ENCODE results near the gene POR.
"Not testable (repeated sequence)": the region's sequence is repeated elsewhere in the genome, so short reads cannot be mapped to it uniquely, and the experiment has no call there.

POR gene

DNA sequence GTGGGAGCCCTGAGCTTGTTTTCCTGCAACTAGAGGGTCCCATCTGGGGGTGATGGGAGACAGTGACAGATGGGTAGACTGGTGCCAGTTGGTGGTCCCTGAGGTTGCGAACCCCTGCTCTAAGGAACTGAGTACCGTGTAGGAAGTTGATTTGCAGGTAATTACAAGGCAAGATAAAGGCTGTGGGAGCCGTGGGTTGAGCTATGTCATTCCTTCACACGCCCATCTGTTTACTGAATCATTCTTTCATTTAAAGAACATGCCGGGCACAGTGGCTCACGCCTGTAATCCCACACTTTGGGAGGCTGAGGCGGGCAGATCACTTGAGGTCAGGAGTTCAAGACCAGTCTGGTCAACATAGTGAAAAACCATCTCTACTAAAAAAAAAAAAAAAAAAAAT is 23.7 kb upstream of the POR start:
- peaks cover 13% of the 10 kb centered on the region for H3K4me1 ChIP-seq (ENCODE audit: insufficient read depth, low read length)
- H3K36me3 ChIP-seq (ENCODE audit: insufficient read depth, low read length) = peaks cover 24% of the 10 kb centered on the region

DNA sequence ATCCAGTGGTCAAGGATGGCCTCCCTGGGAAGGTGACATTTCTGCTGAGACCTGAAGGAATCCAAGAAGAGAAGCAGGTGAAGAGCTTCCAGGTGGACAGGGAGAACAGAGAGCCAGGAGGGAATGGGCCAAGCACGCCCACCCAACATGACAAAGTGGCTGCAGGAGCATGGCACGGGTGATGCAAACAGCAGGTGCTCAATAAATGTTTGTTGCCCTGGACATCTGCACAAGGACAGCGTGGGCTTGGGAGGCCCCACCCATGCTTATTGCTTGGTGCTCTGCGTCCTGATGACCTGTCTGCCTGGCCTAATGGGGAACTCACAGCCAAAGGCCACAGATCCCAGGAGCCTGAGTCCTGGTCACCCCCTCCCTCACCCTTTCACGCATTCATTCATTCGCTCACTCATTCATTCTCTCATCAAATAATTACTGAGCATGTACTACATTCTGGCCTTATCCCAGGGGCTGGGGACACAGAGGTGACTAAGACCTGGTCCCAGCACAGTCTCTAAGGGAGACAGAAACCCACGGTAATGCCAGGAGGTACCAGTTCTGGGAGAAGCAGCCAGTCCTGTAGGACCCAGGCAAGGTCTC is 23.0 kb upstream of the POR start:
- Histone ChIP-seq H3K36me3 (ENCODE audit: insufficient read depth, low read length) (peaks cover 19% of the 10 kb centered on the region), H3K9me3 (ENCODE audit: low read length) (no peaks in the 10 kb centered on the region), H3K4me3 (ENCODE audit: low read length) (no peak overlapping the region), H2AFZ (ENCODE audit: low read depth, low read length) (no peak overlapping the region), H3K4me1 (ENCODE audit: insufficient read depth, low read length) (peaks cover 13% of the 10 kb centered on the region), H3K27me3 (ENCODE audit: insufficient read depth, low read length) (no peaks in the 10 kb centered on the region)

More for the DNA sequence above, 23.7 kb upstream of the POR start:
- not testable (repeated sequence) for H3K4me3 ChIP-seq (ENCODE audit: low read length); H3K9me3 ChIP-seq (ENCODE audit: low read length); H3K27me3 ChIP-seq (ENCODE audit: insufficient read depth, low read length); H2AFZ ChIP-seq (ENCODE audit: low read depth, low read length)

DNA sequence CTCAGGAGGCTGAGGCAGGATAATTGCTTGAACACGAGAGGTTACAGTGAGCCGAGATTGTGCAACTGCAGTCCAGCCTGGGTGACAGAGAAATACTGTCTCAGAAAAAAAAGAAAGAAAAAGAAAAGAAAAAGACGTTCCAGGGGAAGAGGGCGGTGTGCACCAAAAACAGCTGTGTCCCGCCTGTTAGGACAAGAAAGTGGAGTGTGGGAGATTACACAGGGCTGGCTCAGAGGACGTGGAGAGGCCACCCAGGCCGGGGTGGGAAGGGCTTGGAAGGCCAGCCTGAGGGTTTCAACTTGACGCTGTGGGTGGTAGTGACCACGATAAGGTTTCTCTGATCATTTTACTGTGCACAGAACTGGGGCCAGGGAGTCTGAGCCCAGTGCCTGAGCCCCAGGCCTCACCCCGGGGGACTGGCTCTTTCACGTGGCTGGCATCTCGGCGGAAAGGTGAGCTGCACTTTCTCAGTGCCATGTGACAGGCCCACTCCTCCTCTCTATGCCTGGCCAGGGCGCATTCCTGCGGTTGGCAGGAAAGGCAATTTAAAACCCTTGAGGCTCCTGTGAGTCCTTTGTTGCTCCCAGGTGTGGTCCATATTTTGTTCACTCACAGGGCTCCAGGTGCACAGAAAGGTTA is 22.2 kb upstream of the POR start:
- peaks cover 13% of the 10 kb centered on the region for H3K36me3 ChIP-seq (ENCODE audit: insufficient read depth, low read length)
- H2AFZ ChIP-seq (ENCODE audit: low read depth, low read length) = no peak overlapping the region
- no peaks in the 10 kb centered on the region for H3K27me3 ChIP-seq (ENCODE audit: insufficient read depth, low read length)
- H3K9me3 ChIP-seq (ENCODE audit: low read length) = no peaks in the 10 kb centered on the region
- H3K4me1 ChIP-seq (ENCODE audit: insufficient read depth, low read length) = peaks cover 13% of the 10 kb centered on the region
- no peak overlapping the region for H3K4me3 ChIP-seq (ENCODE audit: low read length)

DNA sequence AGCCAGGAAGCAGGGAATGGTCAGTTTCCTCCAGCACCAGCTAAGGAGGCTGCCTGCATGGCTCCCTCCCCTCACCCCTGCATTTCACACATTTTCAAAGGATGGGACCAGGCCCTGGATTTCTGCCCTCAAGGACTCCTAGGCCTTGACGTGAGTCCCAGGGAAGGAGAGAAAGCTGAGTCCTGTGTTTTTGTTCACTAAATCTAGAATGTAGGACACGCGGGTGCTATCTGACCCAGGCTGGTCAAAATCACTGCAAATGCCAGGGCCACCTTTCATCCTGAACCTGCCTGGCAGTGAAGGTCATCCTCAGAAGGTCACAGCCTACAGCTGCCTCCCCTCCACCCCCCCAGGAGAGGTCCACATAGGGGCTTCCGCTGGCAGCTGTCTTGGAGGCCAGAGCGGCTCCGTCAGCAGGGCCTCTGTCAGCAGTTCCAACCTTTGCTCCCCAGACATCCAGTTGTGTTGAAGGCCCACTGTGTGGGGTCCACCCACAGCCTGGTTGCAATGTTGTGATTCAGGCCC is 18.1 kb upstream of the POR start:
- H3K9me3 ChIP-seq (ENCODE audit: low read length) = no peaks in the 10 kb centered on the region
- H3K36me3 ChIP-seq (ENCODE audit: insufficient read depth, low read length) = no peaks in the 10 kb centered on the region
- H3K4me1 ChIP-seq (ENCODE audit: insufficient read depth, low read length) = no peaks in the 10 kb centered on the region
- no peak overlapping the region for H2AFZ ChIP-seq (ENCODE audit: low read depth, low read length)
- no peak overlapping the region for H3K4me3 ChIP-seq (ENCODE audit: low read length)
- no peaks in the 10 kb centered on the region for H3K27me3 ChIP-seq (ENCODE audit: insufficient read depth, low read length)

DNA sequence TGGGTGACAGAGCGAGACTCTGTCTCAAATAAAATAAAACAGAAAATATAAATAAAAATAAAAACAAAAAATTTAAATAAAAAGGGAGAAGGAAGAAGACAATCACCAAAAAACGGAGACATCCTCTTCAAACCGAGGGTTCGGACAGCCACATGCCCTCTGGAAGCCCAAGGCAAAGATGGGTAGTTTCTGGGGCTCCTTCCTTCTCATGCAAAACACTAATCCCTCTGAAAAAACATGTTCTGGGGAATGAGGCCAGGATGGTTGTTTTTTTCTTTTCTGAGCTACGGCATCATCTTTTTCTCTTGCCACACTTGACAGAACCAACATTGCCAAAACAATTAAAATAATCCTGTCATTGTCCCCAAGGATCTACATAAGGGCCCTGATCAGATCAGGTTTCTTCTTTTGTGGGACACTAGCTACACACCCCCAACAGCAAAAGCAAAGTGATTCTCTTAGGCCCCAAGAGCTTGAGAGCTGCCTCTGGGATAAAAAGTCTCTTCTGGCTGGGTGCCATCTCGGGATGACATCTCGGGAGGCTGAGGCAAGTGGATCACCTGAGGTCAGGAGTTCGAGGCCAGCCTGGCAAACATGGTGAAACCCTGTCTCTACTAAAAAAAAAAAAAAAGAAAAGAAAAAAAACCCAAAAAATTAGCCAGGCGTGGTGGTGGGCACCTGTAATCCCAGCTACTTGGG is 14.2 kb upstream of the POR start:
- Histone ChIP-seq H3K4me1 (ENCODE audit: insufficient read depth, low read length) (peaks cover 7% of the 10 kb centered on the region), H2AFZ (ENCODE audit: low read depth, low read length) (no peak overlapping the region), H3K9me3 (ENCODE audit: low read length) (no peaks in the 10 kb centered on the region), H3K4me3 (ENCODE audit: low read length) (no peak overlapping the region), H3K36me3 (ENCODE audit: insufficient read depth, low read length) (no peaks in the 10 kb centered on the region), H3K27me3 (ENCODE audit: insufficient read depth, low read length) (no peaks in the 10 kb centered on the region)

DNA sequence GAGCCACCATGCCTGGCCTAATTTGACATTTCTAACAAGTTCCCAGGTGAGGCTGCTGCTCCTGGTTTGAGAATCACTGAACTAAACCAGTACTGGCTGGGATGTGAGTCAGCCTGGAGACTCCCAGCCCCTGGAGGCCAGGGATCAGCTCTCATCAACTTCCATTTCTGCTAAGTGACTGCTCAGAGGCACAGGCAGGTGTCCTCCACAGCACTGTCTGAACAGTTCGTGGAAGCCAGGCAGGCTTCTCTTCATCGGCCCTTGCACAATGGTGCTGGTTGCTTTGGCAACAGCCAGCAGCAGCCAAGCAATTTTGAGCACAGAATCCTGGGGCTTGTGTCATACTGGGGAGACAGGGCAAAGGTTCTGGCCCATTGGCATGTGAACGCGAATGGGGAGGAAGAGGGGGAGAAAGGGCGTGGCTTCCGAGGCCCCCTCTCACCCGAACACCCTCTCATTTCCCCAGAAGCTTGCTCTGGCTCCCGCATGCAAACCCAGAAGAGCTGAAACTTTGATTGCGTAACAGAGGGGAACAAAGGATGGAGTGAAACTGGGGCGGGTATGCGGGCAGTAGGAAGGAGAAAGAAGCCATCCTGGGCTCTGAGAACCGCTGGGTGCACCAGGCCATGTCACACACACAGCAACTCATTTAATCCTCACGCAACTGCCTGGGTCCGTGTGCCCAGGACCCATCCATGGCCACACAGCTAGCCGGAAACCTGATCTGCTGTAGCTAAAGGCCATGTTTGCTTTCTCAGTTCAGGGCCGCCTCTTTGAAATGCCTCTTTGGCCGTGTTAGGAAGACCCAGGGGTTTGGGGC is 9.0 kb upstream of the POR start:
- Histone ChIP-seq H3K27me3 (ENCODE audit: insufficient read depth, low read length) (no peaks in the 10 kb centered on the region), H2AFZ (ENCODE audit: low read depth, low read length) (no peak overlapping the region), H3K4me1 (ENCODE audit: insufficient read depth, low read length) (peaks cover 14% of the 10 kb centered on the region), H3K9me3 (ENCODE audit: low read length) (no peaks in the 10 kb centered on the region), H3K4me3 (ENCODE audit: low read length) (no peak overlapping the region), H3K36me3 (ENCODE audit: insufficient read depth, low read length) (no peaks in the 10 kb centered on the region)

DNA sequence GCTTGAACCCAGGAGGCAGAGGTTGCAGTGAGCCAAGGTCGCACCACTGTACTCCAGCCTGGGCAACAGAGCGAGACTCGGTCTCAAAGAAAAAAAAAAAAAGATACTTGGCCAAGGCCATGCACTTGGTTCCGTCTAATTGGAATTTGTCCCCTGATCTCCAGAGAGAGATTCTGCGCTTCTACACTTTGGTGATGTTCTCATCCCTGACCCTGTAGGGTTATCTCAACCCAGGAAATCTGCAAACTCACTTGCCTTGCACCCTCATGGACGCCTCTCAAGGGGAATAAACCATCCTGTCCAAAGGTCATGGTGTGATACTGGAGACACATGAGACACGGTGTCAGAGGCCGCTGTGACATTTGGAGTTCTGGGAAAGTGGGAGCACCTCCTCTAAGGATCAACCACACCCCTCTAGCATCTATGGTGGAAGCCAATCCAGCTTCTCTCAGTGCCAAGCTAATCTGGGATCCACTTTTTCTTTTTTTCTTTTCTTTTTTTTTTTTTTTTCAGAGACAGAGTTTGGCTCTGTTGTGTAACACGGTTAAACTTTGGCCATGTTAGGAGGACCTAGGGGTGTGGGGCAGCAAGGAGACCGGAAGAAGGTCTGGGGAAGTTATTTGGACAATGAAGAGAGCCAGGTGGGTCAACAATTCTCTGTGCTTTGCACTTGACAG is 7.8 kb upstream of the POR start:
- Histone ChIP-seq H3K4me1 (ENCODE audit: insufficient read depth, low read length) (peaks cover 14% of the 10 kb centered on the region), H3K9me3 (ENCODE audit: low read length) (no peaks in the 10 kb centered on the region), H3K27me3 (ENCODE audit: insufficient read depth, low read length) (no peaks in the 10 kb centered on the region), H3K4me3 (ENCODE audit: low read length) (no peak overlapping the region), H2AFZ (ENCODE audit: low read depth, low read length) (no peak overlapping the region), H3K36me3 (ENCODE audit: insufficient read depth, low read length) (no peaks in the 10 kb centered on the region)

DNA sequence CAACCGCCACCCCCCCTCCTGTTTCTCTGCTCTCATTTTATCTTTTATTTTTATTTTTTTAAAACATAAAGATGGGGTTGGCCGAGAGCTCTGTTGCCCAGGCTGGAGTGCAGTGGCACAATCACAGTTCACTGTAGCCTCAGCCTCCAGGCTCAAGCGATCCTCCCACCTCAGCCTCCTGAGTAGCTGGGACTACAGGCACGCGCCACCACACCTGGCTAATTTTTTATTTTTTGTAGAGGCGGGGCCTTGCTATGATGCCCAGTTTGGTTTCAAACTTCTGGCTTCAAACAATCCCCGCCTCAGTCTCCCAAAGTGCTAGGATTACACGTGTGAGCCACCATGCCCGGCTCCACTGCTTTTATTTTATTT is 7.3 kb upstream of the POR start:
- H3K36me3 ChIP-seq (ENCODE audit: insufficient read depth, low read length); H3K9me3 ChIP-seq (ENCODE audit: low read length); H3K4me3 ChIP-seq (ENCODE audit: low read length); H2AFZ ChIP-seq (ENCODE audit: low read depth, low read length); H3K27me3 ChIP-seq (ENCODE audit: insufficient read depth, low read length): not testable (repeated sequence)
- peaks cover 14% of the 10 kb centered on the region for H3K4me1 ChIP-seq (ENCODE audit: insufficient read depth, low read length)

DNA sequence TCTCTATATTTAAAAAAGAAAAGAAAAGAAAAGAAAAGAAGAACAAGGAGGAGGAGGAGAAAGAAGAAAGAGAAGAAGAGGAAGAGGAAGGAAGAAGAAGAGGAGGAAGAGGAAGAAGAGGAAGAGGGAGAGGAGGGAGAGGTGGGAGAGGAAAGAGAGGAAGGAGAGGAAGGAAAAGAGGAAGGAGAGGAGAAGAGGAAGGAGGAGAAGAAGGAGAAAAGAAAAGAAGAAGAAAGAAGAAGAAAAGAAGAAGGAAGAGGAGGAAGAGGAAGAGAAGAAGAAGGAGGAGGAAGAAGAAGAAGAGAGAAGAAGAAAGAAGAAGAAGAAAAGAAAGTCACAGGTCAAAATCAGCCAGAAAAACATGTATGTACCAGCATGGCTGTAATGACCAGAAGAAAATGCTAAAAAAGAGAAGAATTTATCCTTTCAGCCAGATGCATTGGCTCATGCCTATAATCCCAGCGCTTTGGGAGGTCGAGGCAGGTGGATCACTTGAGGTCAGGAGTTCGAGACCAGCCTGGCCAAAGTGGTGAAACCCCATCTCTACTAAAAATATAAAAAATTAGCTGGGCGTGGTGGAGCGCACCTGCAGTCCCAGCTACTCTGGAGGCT is 5.3 kb upstream of the POR start:
- H3K4me1 ChIP-seq (ENCODE audit: insufficient read depth, low read length) = peaks cover 17% of the 10 kb centered on the region
- no peaks in the 10 kb centered on the region for H3K36me3 ChIP-seq (ENCODE audit: insufficient read depth, low read length)
- no peak overlapping the region for H2AFZ ChIP-seq (ENCODE audit: low read depth, low read length)
- no peak overlapping the region for H3K4me3 ChIP-seq (ENCODE audit: low read length)
- H3K27me3 ChIP-seq (ENCODE audit: insufficient read depth, low read length) = no peaks in the 10 kb centered on the region
- no peaks in the 10 kb centered on the region for H3K9me3 ChIP-seq (ENCODE audit: low read length)

DNA sequence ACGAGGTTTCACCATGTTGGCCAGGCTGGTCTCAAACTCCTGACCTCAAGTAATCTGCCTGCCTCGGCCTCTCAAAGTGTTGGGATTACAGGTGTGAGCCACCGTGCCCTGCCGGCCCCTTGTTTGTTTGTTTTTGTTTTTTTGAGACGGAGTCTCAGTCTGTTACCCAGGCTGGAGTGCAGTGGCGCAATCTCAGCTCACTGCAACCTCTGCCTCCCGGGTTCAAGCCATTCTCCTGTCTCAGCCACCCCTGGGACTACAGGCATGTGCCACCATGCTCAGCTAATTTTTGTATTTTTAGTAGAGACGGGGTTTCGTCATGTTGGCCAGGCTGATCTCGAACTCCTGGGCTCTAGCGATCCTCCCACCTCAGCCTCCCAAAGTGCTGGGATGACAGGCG is 3.8 kb upstream of the POR start:
- H3K4me3 ChIP-seq (ENCODE audit: low read length); H3K9me3 ChIP-seq (ENCODE audit: low read length); H3K36me3 ChIP-seq (ENCODE audit: insufficient read depth, low read length); H3K27me3 ChIP-seq (ENCODE audit: insufficient read depth, low read length); H2AFZ ChIP-seq (ENCODE audit: low read depth, low read length): not testable (repeated sequence)
- peaks cover 13% of the 10 kb centered on the region for H3K4me1 ChIP-seq (ENCODE audit: insufficient read depth, low read length)

DNA sequence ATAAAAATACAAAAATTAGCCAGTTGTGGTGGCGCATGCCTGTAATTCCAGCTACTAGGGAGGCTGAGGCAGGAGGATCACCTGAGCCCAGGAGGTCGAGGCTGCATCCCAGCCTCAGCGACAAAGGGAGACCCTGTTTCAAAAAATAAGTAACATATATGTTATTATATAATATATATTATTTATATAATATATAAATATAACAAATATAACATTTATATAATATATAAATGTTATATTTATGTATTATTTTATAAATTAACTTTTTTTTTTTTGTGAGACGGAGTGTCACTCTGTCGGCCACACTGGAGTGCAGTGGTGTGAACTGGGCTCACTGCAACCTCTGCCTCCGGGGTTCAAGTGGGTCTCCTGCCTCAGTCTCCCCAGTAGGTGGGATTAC is 1.5 kb upstream of the POR start:
- no peak overlapping the region for H2AFZ ChIP-seq (ENCODE audit: low read depth, low read length)
- no peaks in the 10 kb centered on the region for H3K36me3 ChIP-seq (ENCODE audit: insufficient read depth, low read length)
- H3K9me3 ChIP-seq (ENCODE audit: low read length) = no peaks in the 10 kb centered on the region
- H3K4me3 ChIP-seq (ENCODE audit: low read length) = no peak overlapping the region
- no peaks in the 10 kb centered on the region for H3K27me3 ChIP-seq (ENCODE audit: insufficient read depth, low read length)
- peaks cover 11% of the 10 kb centered on the region for H3K4me1 ChIP-seq (ENCODE audit: insufficient read depth, low read length)

DNA sequence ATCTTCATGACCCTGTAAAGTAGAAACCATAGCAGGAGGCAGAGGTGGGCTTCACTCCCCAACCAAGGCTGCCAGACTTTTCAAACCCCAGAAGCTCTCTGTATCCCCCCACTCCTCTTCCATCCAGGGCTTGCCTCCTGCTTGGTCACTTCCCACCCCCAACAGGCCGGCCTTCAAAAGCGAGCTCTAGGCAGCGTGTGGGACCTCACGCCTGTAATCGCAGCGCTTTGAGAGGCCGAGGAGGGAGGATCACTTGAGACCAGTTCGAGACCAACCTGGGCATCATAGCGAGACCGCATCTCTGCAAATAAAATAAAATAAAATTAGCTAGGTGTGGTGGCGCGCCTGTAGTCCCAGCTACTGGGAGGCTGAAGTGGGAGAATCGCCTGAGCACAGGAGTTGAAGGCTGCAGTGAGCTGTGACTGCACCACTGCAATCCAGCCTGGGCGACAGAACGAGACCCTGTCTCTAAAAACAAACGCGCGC is 743 bp upstream of the POR start:
- peak overlapping the region; percentile 87 for H3K4me3 ChIP-seq (ENCODE audit: low read length)
- H2AFZ ChIP-seq (ENCODE audit: low read depth, low read length) = peak overlapping the region; percentile 89
- H3K4me1 ChIP-seq (ENCODE audit: insufficient read depth, low read length) = peaks cover 11% of the 10 kb centered on the region
- no peaks in the 10 kb centered on the region for H3K9me3 ChIP-seq (ENCODE audit: low read length)
- no peaks in the 10 kb centered on the region for H3K36me3 ChIP-seq (ENCODE audit: insufficient read depth, low read length)
- H3K27me3 ChIP-seq (ENCODE audit: insufficient read depth, low read length) = no peaks in the 10 kb centered on the region

Data from neuron (in vitro differentiated cells).